WTC11 (cell line): ENCODE results near the gene TMEM269. TPM values are rescaled to one million over a fixed set of nuclear protein-coding genes. Genes with fewer than 3 reads are reported as not detected.

ENCODE experiments used
- ATAC-seq: fragments of 200-7000 bp; cut with Tn5 transposase; 2 replicates; pipeline ENCODE4 v1.10.0; 2021; ENCODE audit warnings: mild to moderate bottlenecking, moderate library complexity
- CTCF ChIA-PET: fragments of 300-600 bp; sonication (Branson Sonifier 250); formaldehyde crosslinking; loops from one replicate; lab custom pipeline; 2021; ENCODE audit warnings: antibody characterized with exemption; lab: Charles Lee
- POLR2A ChIA-PET: fragments of 350-600 bp; sonication (Branson Sonifier 250); formaldehyde crosslinking; loops from one replicate; lab custom pipeline; 2021; ENCODE audit warnings: antibody characterized with exemption; lab: Charles Lee
- DNase-seq: peaks from one replicate; pipeline ENCODE4 v3.0.0; 2021; ENCODE audit warnings: low spot score
- H3K27ac Mint-ChIP-seq: 2 replicates; pipeline ENCODE4 v1.8.0; 2021; ENCODE audit warnings: mixed read lengths
- H3K27me3 Mint-ChIP-seq: 2 replicates; pipeline ENCODE4 v1.8.0; 2021; ENCODE audit warnings: low read depth, mild to moderate bottlenecking, moderate library complexity, mixed read lengths
- H3K36me3 Mint-ChIP-seq: 2 replicates; pipeline ENCODE4 v1.8.0; 2021; ENCODE audit warnings: mixed read lengths
- H3K4me1 Mint-ChIP-seq: 2 replicates; pipeline ENCODE4 v1.8.0; 2022; ENCODE audit warnings: mixed read lengths
- H3K4me3 Mint-ChIP-seq: 2 replicates; pipeline ENCODE4 v1.8.0; 2021; ENCODE audit warnings: mild to moderate bottlenecking, moderate library complexity, mixed read lengths
- H3K9me3 Mint-ChIP-seq: 2 replicates; pipeline ENCODE4 v1.8.0; 2021; ENCODE audit warnings: mixed read lengths
- GRHL2 ChIP-seq: fragments of 250-450 bp; sonication (Bioruptor Pico); IDR thresholded peaks from 2 replicates; pipeline ENCODE4 v1.8.0; 2022; ENCODE audit warnings: mild to moderate bottlenecking, moderate library complexity; ENCODE audit not compliant: insufficient replicate concordance, severe bottlenecking
- NFE2L1 ChIP-seq: sonication (generic); formaldehyde crosslinking; IDR thresholded peaks from 2 replicates; pipeline ENCODE4 v1.8.1; 2023; ENCODE audit warnings: missing genetic modification reagents
- NR2C2 ChIP-seq: sonication (generic); formaldehyde crosslinking; IDR thresholded peaks from 2 replicates; pipeline ENCODE4 v1.8.0; 2022; ENCODE audit warnings: mild to moderate bottlenecking, missing genetic modification reagents
- SMAD3 ChIP-seq: sonication (generic); formaldehyde crosslinking; IDR thresholded peaks from 2 replicates; pipeline ENCODE4 v1.8.0; 2022; ENCODE audit warnings: missing genetic modification reagents, mild to moderate bottlenecking, borderline replicate concordance
- ZNF121 ChIP-seq: sonication (generic); formaldehyde crosslinking; IDR thresholded peaks from 2 replicates; pipeline ENCODE4 v1.8.0; 2023; ENCODE audit warnings: missing genetic modification reagents
- ZNF219 ChIP-seq: sonication (generic); formaldehyde crosslinking; IDR thresholded peaks from 2 replicates; pipeline ENCODE4 v1.8.0; 2023; ENCODE audit warnings: missing genetic modification reagents, mild to moderate bottlenecking, borderline replicate concordance
- ZNF671 ChIP-seq: fragments of 250-450 bp; sonication (Bioruptor Pico); IDR thresholded peaks from 2 replicates; pipeline ENCODE4 v1.8.0; 2021; ENCODE audit warnings: mild to moderate bottlenecking
- total RNA-seq: library from RNA; stranded (reverse); gene quantifications from 3 replicates; pipeline ENCODE4 v1.2.3, GENCODE V29; 2021
- TF ChIP-seq, protein P1 (sequence below): fragments of 250-450 bp; sonication (Bioruptor Pico); IDR thresholded peaks from 2 replicates; pipeline ENCODE4 v2.1.2; 2022; ENCODE audit warnings: mild to moderate bottlenecking, moderate library complexity
- TF ChIP-seq, protein P2 (sequence below): fragments of 200-600 bp; IDR thresholded peaks from 2 replicates; pipeline ENCODE4 v1.8.0; 2022; ENCODE audit warnings: antibody characterized with exemption
- TF ChIP-seq, protein P3 (sequence below): sonication (generic); formaldehyde crosslinking; IDR thresholded peaks from 2 replicates; pipeline ENCODE4 v1.8.0; 2022; ENCODE audit warnings: mild to moderate bottlenecking, missing genetic modification reagents
- TF ChIP-seq, protein P4 (sequence below): sonication (generic); formaldehyde crosslinking; IDR thresholded peaks from 2 replicates; pipeline ENCODE4 v1.8.1; 2022; ENCODE audit warnings: mild to moderate bottlenecking, moderate library complexity, missing genetic modification reagents
- TF ChIP-seq, protein P5 (sequence below): sonication (generic); formaldehyde crosslinking; IDR thresholded peaks from 2 replicates; pipeline ENCODE4 v1.8.0; 2022; ENCODE audit warnings: missing genetic modification reagents
- TF ChIP-seq, protein P6 (sequence below): fragments of 250-450 bp; sonication (Bioruptor Pico); conservative IDR thresholded peaks from 2 replicates; pipeline ENCODE4 v1.9.0; 2021; ENCODE audit warnings: mild to moderate bottlenecking
- TF ChIP-seq, protein P7 (sequence below): sonication (generic); formaldehyde crosslinking; IDR thresholded peaks from 2 replicates; pipeline ENCODE4 v1.8.0; 2022; ENCODE audit warnings: mild to moderate bottlenecking, missing genetic modification reagents
- TF ChIP-seq, protein P8 (sequence below): sonication (generic); formaldehyde crosslinking; IDR thresholded peaks from 2 replicates; pipeline ENCODE4 v1.8.0; 2023; ENCODE audit warnings: mild to moderate bottlenecking, missing genetic modification reagents

Gene TMEM269
- total RNA-seq, 1 experiment from 2014 or later: 0.57 TPM

DNA sequence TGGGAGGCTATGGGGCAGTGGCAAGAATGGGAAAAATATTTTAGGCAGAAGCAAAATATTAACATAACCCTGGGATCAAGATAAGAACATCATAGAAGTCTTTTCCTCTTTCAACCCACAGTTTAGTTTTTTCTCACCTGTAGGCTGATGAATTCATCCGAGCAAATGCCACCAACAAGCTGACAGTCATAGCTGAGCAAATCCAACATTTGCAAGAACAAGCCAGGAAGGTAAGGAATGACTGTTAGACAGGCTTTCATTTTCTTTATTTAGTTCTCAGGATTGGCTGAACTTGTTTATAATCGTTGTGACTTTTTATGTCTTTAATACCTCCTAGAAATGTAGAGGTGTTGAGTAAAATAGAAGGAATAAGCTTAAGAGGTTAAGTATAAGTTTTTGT is 11.4 kb upstream of the TMEM269 start (continued):
- TF ChIP-seq, protein P1, sequence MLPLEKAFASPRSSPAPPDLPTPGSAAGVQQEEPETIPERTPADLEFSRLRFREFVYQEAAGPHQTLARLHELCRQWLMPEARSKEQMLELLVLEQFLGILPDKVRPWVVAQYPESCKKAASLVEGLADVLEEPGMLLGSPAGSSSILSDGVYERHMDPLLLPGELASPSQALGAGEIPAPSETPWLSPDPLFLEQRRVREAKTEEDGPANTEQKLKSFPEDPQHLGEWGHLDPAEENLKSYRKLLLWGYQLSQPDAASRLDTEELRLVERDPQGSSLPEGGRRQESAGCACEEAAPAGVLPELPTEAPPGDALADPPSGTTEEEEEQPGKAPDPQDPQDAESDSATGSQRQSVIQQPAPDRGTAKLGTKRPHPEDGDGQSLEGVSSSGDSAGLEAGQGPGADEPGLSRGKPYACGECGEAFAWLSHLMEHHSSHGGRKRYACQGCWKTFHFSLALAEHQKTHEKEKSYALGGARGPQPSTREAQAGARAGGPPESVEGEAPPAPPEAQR (CRISPR knock-in tag): no peak
- TF ChIP-seq, protein P2, sequence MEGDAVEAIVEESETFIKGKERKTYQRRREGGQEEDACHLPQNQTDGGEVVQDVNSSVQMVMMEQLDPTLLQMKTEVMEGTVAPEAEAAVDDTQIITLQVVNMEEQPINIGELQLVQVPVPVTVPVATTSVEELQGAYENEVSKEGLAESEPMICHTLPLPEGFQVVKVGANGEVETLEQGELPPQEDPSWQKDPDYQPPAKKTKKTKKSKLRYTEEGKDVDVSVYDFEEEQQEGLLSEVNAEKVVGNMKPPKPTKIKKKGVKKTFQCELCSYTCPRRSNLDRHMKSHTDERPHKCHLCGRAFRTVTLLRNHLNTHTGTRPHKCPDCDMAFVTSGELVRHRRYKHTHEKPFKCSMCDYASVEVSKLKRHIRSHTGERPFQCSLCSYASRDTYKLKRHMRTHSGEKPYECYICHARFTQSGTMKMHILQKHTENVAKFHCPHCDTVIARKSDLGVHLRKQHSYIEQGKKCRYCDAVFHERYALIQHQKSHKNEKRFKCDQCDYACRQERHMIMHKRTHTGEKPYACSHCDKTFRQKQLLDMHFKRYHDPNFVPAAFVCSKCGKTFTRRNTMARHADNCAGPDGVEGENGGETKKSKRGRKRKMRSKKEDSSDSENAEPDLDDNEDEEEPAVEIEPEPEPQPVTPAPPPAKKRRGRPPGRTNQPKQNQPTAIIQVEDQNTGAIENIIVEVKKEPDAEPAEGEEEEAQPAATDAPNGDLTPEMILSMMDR: no peak
- no peak for TF ChIP-seq ZNF121 (CRISPR knock-in tag)
- no peak for TF ChIP-seq GRHL2 (CRISPR knock-in tag)
- TF ChIP-seq, protein P3, sequence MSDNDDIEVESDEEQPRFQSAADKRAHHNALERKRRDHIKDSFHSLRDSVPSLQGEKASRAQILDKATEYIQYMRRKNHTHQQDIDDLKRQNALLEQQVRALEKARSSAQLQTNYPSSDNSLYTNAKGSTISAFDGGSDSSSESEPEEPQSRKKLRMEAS: no peak
- TF ChIP-seq NFE2L1 (CRISPR knock-in tag): no peak
- TF ChIP-seq NR2C2 (CRISPR knock-in tag): no peak
- TF ChIP-seq, protein P4, sequence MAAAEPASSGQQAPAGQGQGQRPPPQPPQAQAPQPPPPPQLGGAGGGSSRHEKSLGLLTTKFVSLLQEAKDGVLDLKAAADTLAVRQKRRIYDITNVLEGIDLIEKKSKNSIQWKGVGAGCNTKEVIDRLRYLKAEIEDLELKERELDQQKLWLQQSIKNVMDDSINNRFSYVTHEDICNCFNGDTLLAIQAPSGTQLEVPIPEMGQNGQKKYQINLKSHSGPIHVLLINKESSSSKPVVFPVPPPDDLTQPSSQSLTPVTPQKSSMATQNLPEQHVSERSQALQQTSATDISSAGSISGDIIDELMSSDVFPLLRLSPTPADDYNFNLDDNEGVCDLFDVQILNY: no peak
- TF ChIP-seq, protein P5, sequence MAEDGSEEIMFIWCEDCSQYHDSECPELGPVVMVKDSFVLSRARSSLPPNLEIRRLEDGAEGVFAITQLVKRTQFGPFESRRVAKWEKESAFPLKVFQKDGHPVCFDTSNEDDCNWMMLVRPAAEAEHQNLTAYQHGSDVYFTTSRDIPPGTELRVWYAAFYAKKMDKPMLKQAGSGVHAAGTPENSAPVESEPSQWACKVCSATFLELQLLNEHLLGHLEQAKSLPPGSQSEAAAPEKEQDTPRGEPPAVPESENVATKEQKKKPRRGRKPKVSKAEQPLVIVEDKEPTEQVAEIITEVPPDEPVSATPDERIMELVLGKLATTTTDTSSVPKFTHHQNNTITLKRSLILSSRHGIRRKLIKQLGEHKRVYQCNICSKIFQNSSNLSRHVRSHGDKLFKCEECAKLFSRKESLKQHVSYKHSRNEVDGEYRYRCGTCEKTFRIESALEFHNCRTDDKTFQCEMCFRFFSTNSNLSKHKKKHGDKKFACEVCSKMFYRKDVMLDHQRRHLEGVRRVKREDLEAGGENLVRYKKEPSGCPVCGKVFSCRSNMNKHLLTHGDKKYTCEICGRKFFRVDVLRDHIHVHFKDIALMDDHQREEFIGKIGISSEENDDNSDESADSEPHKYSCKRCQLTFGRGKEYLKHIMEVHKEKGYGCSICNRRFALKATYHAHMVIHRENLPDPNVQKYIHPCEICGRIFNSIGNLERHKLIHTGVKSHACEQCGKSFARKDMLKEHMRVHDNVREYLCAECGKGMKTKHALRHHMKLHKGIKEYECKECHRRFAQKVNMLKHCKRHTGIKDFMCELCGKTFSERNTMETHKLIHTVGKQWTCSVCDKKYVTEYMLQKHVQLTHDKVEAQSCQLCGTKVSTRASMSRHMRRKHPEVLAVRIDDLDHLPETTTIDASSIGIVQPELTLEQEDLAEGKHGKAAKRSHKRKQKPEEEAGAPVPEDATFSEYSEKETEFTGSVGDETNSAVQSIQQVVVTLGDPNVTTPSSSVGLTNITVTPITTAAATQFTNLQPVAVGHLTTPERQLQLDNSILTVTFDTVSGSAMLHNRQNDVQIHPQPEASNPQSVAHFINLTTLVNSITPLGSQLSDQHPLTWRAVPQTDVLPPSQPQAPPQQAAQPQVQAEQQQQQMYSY (CRISPR knock-in tag): no peak
- no peak for TF ChIP-seq SMAD3 (CRISPR knock-in tag)
- TF ChIP-seq, protein P6, sequence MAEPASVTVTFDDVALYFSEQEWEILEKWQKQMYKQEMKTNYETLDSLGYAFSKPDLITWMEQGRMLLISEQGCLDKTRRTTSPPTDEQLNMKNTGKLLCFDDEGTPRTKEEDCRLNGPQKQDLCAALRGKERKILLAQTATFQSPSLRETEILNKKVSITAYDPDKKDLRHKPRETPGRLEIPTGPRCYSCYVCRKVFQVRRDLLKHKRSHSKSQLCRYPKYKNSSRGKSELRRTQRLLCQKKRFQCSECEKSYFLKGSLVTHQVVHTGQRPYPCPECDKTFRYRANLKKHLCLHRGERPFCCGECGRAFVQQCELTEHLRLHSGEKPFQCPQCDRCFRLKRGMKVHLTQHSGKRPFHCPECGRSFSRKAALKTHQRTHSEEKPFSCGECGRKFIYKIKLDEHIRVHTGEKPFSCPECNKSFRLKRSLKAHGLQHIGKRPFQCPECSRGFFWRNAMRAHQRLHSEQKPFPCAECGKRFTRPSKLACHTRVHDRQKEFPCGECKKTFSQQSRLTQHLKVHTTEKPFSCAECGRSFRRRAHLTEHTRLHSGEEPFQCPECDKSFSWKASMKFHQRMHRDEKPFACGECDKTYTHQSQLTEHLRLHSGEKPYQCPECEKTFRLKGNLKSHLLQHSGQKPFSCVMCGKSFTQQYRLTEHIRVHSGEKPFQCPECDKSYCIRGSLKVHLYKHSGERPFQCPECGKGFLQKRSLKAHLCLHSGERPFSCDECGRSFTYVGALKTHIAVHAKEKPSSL (CRISPR knock-in tag): no peak
- TF ChIP-seq, all 79 proteins: peak for 0

DNA sequence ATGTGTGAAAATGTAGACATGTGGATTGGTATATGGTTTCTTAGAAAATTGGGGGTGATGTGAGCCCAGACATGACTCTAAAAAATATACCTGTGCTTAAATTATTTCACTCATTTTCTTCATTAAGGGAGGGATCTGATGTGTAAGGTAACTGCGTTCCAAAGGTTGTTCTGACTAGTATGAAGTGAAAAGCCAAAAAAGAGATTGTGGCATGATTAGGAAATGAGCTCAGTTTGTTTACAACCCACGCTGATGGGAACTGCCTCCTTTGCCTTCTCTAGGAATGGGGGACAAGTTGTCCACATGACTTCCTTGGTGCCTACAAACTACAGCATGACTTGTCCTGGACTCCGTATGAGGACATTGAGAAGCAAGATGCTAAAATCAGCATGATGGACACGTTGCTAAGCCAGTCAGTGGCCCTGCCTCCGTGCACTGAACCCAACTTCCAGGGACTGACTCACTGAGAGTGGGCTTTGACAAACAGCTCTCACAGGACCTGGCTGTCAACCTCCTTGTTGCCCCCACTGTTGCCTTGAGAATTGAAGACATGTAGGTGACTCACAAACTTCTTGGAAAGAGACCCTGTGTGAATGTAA is 9.8 kb upstream of the TMEM269 start:
- H3K27me3 Mint-ChIP-seq: no peaks in the 10 kb centered on the region
- POLR2A ChIA-PET: no interaction called here

More for the DNA sequence above, 9.8 kb upstream of the TMEM269 start:
- CTCF ChIA-PET: no interaction called here
- peaks cover 11% of the 10 kb centered on the region for H3K4me1 Mint-ChIP-seq
- ATAC-seq: no peak
- no peak overlapping the region for H3K27ac Mint-ChIP-seq
- H3K9me3 Mint-ChIP-seq: no peaks in the 10 kb centered on the region
- peaks cover 47% of the 10 kb centered on the region for H3K36me3 Mint-ChIP-seq
- H3K4me3 Mint-ChIP-seq: no peak overlapping the region
- DNase-seq: no peak
- TF ChIP-seq, protein P7, sequence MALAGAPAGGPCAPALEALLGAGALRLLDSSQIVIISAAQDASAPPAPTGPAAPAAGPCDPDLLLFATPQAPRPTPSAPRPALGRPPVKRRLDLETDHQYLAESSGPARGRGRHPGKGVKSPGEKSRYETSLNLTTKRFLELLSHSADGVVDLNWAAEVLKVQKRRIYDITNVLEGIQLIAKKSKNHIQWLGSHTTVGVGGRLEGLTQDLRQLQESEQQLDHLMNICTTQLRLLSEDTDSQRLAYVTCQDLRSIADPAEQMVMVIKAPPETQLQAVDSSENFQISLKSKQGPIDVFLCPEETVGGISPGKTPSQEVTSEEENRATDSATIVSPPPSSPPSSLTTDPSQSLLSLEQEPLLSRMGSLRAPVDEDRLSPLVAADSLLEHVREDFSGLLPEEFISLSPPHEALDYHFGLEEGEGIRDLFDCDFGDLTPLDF: no peak
- no peak for TF ChIP-seq ZNF219 (CRISPR knock-in tag)
- TF ChIP-seq, protein P8, sequence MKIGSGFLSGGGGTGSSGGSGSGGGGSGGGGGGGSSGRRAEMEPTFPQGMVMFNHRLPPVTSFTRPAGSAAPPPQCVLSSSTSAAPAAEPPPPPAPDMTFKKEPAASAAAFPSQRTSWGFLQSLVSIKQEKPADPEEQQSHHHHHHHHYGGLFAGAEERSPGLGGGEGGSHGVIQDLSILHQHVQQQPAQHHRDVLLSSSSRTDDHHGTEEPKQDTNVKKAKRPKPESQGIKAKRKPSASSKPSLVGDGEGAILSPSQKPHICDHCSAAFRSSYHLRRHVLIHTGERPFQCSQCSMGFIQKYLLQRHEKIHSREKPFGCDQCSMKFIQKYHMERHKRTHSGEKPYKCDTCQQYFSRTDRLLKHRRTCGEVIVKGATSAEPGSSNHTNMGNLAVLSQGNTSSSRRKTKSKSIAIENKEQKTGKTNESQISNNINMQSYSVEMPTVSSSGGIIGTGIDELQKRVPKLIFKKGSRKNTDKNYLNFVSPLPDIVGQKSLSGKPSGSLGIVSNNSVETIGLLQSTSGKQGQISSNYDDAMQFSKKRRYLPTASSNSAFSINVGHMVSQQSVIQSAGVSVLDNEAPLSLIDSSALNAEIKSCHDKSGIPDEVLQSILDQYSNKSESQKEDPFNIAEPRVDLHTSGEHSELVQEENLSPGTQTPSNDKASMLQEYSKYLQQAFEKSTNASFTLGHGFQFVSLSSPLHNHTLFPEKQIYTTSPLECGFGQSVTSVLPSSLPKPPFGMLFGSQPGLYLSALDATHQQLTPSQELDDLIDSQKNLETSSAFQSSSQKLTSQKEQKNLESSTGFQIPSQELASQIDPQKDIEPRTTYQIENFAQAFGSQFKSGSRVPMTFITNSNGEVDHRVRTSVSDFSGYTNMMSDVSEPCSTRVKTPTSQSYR (CRISPR knock-in tag): no peak
- TF ChIP-seq ZNF671 (CRISPR knock-in tag): no peak
- TF ChIP-seq, all 79 proteins: peak for 0
